SHP77 treated with DMSO at 0.1 percent for 48 hours (cell line): ENCODE data around the gene DBF4B.
"Not testable (repeated sequence)": the region's sequence is repeated elsewhere in the genome, so short reads cannot be mapped to it uniquely, and the experiment has no call there.

Experiments used
- DNase-seq: peaks from one replicate; lab custom pipeline; 2025; lab: John Stamatoyannopoulos, UW

DBF4B gene, protein sequence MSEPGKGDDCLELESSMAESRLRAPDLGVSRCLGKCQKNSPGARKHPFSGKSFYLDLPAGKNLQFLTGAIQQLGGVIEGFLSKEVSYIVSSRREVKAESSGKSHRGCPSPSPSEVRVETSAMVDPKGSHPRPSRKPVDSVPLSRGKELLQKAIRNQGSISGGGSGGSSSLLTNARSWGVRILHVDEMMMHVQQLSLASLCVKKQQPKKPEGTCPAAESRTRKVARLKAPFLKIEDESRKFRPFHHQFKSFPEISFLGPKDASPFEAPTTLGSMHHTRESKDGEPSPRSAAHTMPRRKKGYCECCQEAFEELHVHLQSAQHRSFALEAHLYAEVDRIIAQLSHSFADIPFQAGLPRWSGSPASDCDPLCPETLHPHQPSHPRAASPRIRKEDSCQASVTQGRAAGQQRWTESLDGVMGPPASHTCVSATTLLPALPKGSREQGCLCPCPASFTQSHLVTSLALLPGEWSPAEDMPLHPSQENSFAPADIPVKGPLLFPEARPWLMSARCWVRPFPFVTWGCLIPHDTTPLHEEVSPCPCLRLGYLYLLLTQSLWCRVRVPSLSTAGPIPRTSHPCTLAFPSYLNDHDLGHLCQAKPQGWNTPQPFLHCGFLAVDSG

DNA sequence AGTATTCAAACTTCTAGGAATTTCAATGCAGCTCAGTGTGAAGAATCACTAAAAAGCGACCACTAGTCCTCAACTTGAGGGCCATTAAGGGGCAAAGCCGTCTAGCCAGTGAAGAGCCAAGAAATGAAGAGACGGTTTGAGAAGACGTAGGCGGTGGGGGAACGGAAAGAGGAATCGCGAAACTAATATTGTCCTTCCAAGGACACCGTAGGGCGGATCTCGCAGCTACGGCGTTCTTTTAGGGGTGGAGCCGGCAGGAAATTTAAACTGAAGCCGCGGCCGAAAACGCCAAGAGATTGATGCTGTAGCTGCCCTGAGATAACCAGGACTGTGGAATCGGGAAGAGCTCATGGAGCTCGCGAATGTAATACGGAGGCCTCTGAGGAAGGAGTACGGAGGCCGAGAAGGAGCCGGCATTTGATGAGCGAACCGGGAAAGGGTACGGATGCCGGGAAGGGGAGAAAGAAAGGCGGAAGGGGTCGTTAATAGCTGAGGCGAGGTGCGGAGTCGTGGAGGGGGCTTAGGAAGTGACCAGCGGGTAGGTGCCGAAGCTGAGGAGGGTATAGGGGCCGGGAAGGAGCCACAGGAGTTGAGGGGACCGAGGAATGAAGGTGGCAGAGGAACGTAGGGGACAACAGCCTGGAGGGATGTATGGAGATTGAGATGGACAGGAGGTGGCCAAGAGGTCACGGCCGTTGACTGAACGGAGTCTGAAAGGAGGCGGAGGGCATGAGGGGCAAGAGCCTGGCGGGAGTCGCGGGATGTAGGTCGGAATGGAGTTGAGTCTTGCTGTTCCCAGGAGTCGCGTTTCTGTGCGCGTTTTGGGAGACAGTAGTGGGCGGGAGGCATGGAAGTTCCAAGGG lies at the start of gene DBF4B:
TSS of gene DBF4B (plus strand) at position 265 of the 863 bp plus-strand sequence. CDS start at position 421, 156 bp downstream.
- peak; percentile 76 for DNase-seq

GRCh38 chr17:44661835-44662234 lies 46.6 kb upstream of the DBF4B start:
- DNase-seq: no peak

DNA sequence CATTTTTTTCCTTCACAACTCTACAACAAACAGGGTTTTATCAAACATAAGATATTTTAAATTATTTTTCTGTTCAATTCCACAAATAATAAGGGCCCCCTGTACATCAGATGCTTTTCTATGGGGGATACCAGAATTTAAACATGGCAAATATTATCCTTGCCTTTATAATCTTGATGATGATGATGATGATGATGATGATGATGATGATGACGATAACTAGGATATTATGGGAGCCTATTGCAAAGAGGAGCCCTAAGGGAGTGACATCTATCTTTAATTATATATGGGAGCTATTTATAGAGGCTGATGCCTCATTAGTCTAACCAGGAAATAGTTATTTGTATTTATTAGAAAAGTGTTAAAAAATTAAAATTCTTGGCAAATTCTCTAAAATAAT lies 45.4 kb upstream of the DBF4B start:
- DNase-seq: no peak

GRCh38 chr17:44664867-44665266 lies 43.6 kb upstream of the DBF4B start:
- no peak for DNase-seq

GRCh38 chr17:44666006-44666405 lies 42.5 kb upstream of the DBF4B start:
- DNase-seq: no peak

GRCh38 chr17:44672479-44673093 lies 35.9 kb upstream of the DBF4B start:
- no peak for DNase-seq

- no peak for DNase-seq
Observed at GRCh38 chr17:44673893-44674292, 34.6 kb upstream of the DBF4B start.

DNA sequence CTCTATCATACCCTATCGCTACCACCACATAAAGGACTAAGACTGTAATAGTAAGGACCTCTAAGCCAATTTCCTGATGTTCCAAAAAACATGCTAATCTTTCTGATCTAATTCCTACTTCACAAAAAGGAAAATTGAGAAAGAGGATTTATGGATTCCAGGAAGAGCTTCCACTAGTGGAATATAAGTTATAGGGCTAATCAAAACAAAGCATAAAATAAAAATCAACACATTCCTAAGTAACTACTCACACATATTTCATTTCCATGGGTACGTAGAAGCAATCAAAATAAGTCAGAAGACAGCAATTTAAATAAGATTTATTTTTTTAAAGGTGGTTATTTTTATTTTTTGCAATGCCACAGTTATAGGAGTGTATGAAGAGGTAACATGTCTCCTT lies 31.3 kb upstream of the DBF4B start:
- DNase-seq: no peak

DNA sequence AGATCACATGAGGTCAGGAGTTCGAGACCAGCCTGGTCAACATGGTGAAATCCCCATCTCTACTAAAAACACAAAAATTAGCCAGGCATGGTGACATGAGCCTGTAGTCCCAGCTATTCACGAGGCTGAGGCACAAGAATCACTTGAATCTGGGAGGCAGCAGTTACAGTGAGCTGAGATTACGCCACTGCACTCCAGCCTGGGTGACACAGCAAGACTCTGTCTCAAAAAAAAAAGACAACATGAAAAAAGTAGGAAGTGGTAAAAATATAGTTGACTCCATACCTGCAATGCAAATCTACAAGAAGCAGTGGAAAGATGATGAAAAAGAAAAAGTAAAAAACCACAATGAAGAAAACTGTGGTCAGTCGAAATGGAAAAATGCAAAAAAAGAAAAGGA lies 25.2 kb upstream of the DBF4B start:
- not testable (repeated sequence) for DNase-seq

DNA sequence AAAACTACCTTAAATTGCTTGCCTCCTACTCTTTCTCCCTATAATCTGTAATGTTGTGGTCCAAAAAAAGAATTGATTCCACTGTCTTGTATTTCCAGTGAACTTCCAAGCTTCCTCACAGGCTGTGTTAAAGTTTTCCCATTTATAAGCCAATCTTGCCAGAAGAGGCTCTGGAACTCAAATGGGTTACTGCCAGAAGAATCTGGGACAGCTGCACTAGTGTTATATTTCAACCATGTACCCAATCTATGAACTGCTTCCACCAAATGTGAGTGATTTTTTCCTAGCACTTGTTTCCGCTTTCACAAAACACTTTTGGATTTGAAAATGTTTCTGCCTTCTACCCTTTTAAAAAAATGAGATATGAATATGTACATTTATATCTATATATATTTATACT lies 20.7 kb upstream of the DBF4B start:
- no peak for DNase-seq

GRCh38 chr17:44688200-44688599 lies 20.3 kb upstream of the DBF4B start:
- DNase-seq: no peak

DNA sequence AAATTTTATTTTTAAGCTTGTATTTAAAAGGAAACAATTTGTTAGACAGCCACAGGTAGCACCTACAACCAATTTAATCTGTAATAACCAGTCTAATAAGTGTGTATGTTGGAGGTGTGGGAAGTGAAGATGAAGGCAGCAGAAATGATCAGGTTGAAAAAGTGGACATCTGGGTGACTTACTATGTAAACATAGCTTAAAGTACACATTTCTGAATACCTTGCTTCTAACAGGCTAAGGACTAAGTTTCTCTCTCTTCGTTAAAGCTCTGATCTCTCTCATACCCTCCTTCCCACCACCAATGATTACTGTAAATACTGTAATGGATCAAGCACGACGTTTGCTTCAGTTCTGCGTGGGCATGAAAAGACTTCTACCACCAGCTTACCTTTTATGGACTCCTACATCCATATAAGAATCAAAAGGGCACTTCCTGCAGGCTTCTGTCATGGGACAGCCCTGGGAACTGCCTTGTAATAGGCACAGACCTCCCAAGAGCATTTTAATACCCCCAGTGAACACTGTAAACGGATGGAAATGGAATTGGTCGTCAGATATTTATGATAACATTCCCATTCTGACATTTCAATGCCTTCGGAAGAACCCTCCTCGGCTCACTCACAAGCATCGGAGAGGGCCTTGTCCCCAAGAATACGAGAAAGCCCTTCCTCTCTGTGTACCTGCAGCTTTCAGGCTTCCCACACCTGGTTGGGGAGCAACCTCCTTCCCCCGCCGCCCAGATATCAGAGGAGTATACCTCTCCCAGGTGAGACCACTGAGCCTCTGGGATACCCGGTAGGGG lies 19.6 kb upstream of the DBF4B start:
- no peak for DNase-seq

GRCh38 chr17:44689477-44690217 lies 18.8 kb upstream of the DBF4B start, which contains the start of gene CCDC43:
TSS of gene CCDC43 (minus strand) at chr17:44689776. CDS start at chr17:44689753, 23 bp downstream.
- DNase-seq: peak; percentile 58

- DNase-seq: peak; percentile 20
Observed at GRCh38 chr17:44690746-44691306, 17.6 kb upstream of the DBF4B start.

DNA sequence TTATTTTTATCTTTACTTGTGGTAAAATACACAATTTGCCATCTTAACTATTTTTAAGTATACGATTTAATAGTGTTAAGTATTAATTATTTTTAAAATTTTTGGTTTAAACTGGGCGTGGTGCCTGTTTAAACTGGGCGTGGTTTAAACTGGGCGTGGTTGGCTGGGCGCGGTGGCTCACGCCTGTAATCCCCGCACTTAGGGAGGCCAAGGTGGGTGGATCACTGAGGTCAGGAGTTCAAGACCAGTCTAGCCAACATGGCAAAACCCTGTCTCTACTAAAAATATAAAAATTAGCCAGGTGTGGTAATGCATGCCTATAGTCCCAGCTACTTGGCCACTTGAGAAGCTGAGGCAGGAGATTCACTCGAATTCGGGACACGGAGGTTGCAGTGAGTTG lies 14.9 kb upstream of the DBF4B start:
- DNase-seq: no peak

- DNase-seq: not testable (repeated sequence)
Observed at GRCh38 chr17:44700288-44700687, 8.2 kb upstream of the DBF4B start.

DNA sequence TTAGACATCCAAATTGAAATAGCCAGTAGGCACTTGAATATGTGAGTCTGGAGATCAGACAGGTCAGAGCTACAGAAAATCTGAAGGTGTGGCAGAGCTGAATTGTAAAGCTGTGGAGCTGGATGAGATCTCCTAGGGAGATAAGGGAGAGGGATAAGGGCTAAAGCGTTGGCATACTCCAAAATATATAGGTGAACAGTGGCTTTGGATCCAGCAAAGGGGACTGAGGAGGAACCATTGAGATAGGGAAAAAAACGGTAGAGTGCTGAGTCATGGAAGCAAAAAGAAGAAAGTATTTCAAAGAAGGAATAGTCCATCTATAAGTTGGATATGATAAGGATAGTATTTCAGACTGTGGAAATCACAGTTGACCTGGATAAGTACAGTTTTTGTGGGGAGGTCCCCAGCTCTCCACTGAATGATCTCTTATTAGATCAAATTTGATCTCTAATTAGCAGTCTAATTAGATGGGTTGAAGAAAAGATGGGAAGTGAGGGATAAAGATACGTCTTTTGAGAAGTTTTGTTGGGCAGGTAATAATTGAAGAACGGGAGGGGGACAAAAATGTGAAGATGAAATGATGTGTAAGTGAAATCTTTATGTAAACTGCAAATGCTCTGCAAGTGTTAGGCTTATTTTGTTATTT lies 587 bp upstream of the DBF4B start:
- no peak for DNase-seq

- no peak for DNase-seq
Observed at GRCh38 chr17:44719444-44719843, 11.0 kb downstream of the DBF4B start.

GRCh38 chr17:44722254-44722653 lies 13.8 kb downstream of the DBF4B start:
- DNase-seq: no peak

- not testable (repeated sequence) for DNase-seq
Observed at GRCh38 chr17:44726121-44726520, 17.7 kb downstream of the DBF4B start.
